Endothelial cell of umbilical vein (primary cell): ENCODE measurements around the gene RBM43. TPM values are rescaled to one million over a fixed set of nuclear protein-coding genes. Genes with fewer than 3 reads are reported as not detected.

ENCODE experiments used
- BruUV-seq: library from RNA; stranded (reverse); fragments of 400-500 nt; replicated peaks from 2 replicates; lab custom pipeline; 2021; lab: Mats Ljungman, UMichigan
- CTCF ChIA-PET: fragments of 300-600, 350-600 bp; sonication (Branson Sonifier 250); formaldehyde crosslinking; loops from one replicate; lab custom pipeline; 2021; ENCODE audit warnings: antibody characterized with exemption, inconsistent platforms; lab: Charles Lee
- POLR2A ChIA-PET: fragments of 300-600, 350-600 bp; sonication (Branson Sonifier 250); formaldehyde crosslinking; loops from one replicate; lab custom pipeline; 2021; ENCODE audit warnings: antibody characterized with exemption, inconsistent platforms; lab: Charles Lee
- DNase-seq: peaks from one replicate; pipeline ENCODE4 v3.0.0-alpha.2; 2011; ENCODE audit warnings: low read depth, low spot score
- FAIRE-seq: peaks from 2 replicates; lab custom pipeline; 2011; peaks lifted over from hg19 to GRCh38; lab: Jason Lieb, UNC
- H2AFZ ChIP-seq: 2 replicates; pipeline ENCODE4 v1.6.0; 2012; ENCODE audit warnings: low read depth, low read length, control low read depth, inconsistent platforms
- H3K27ac ChIP-seq: 2 replicates; pipeline ENCODE4 v1.5.1; 2011; ENCODE audit warnings: low read depth, mild to moderate bottlenecking, control low read depth, low read length, moderate library complexity; ENCODE audit not compliant: insufficient read depth
- H3K27me3 ChIP-seq, 2 experiments: 2 replicates each; pipeline versions ENCODE4 v1.6.0 to v1.6.1; 2011; ENCODE audit warnings: low read length in 2 of 2, mixed read lengths in 1 of 2; ENCODE audit not compliant: control insufficient read depth in 2 of 2, insufficient read depth in 2 of 2
- H3K36me3 ChIP-seq, 2 experiments: 2 replicates in 1 of 2; 3 replicates in 1 of 2; pipeline ENCODE4 v1.5.1; 2011; ENCODE audit warnings: low read length in 2 of 2, mild to moderate bottlenecking in 1 of 2, moderate library complexity in 1 of 2; ENCODE audit not compliant: control insufficient read depth in 2 of 2, insufficient read depth in 2 of 2; ENCODE audit errors: extremely low read depth in 1 of 2
- H3K4me1 ChIP-seq: 3 replicates; pipeline ENCODE4 v1.5.1; 2011; ENCODE audit warnings: mild to moderate bottlenecking, low read length; ENCODE audit not compliant: control insufficient read depth, insufficient read depth; ENCODE audit errors: extremely low read depth
- H3K4me2 ChIP-seq: 2 replicates; pipeline ENCODE4 v1.6.1; 2011; ENCODE audit warnings: low read length, control low read depth, mixed read lengths; ENCODE audit not compliant: insufficient read depth
- H3K4me3 ChIP-seq, 3 experiments: fragments of 200-600 bp in 1 of 3; sonication (generic), shearing (Covaris generic) in 1 of 3; replicated peaks in 1 of 3; 2 replicates each; pipeline ENCODE4 v1.5.1; 2011 to 2016; ENCODE audit warnings: control low read depth in 3 of 3, low read length in 3 of 3, mild to moderate bottlenecking in 2 of 3, inconsistent platforms in 1 of 3, low read depth in 1 of 3, moderate library complexity in 1 of 3; ENCODE audit not compliant: insufficient read depth in 1 of 3
- H3K79me2 ChIP-seq: 2 replicates; pipeline ENCODE4 v1.6.0; 2012; ENCODE audit warnings: low read length, inconsistent platforms; ENCODE audit not compliant: control insufficient read depth, insufficient read depth
- H3K9ac ChIP-seq: replicated peaks from 2 replicates; pipeline ENCODE3; 2011; ENCODE audit warnings: low read length, control low read depth; ENCODE audit not compliant: insufficient read depth; ENCODE audit errors: extremely low read depth
- H3K9me1 ChIP-seq: replicated peaks from 3 replicates; pipeline ENCODE4 v1.6.0; 2011; ENCODE audit warnings: mild to moderate bottlenecking, low read length; ENCODE audit not compliant: control insufficient read depth, insufficient read depth; ENCODE audit errors: extremely low read depth
- H3K9me3 ChIP-seq: replicated peaks from 2 replicates; pipeline ENCODE4 v1.5.1; 2012; ENCODE audit warnings: low read length, inconsistent platforms; ENCODE audit not compliant: control insufficient read depth, insufficient read depth
- H4K20me1 ChIP-seq: replicated peaks from 2 replicates; pipeline ENCODE3; 2011; ENCODE audit warnings: mild to moderate bottlenecking, low read length; ENCODE audit not compliant: control insufficient read depth, insufficient read depth; ENCODE audit errors: extremely low read depth
- CTCF ChIP-seq, 2 donors: IDR thresholded peaks; 1 replicate in 1 of 2; 2 replicates in 1 of 2; pipeline ENCODE4 v1.5.1; 2011; ENCODE audit warnings: low read length in 2 of 2, mild to moderate bottlenecking in 2 of 2, moderate library complexity in 2 of 2, control low read depth in 1 of 2, inconsistent platforms in 1 of 2, low read depth in 1 of 2; ENCODE audit not compliant: insufficient read depth in 1 of 2; ENCODE audit errors: extremely low read depth in 1 of 2
- EZH2 ChIP-seq: IDR thresholded peaks from 2 replicates; pipeline ENCODE4 v1.6.1; 2012; ENCODE audit warnings: borderline replicate concordance, low read depth, mild to moderate bottlenecking, moderate library complexity, low read length, inconsistent platforms; ENCODE audit not compliant: severe bottlenecking
- FOS ChIP-seq: IDR thresholded peaks from 2 replicates; pipeline ENCODE4 v1.6.1; 2011; ENCODE audit warnings: mild to moderate bottlenecking, low read length, moderate library complexity, borderline replicate concordance; ENCODE audit not compliant: insufficient read depth
- GATA2 ChIP-seq: IDR thresholded peaks from 2 replicates; pipeline ENCODE4 v1.7.0; 2011; ENCODE audit warnings: low read depth, mild to moderate bottlenecking, moderate library complexity, mixed read lengths, low read length; ENCODE audit not compliant: insufficient read length, insufficient read depth
- JUN ChIP-seq: IDR thresholded peaks from 2 replicates; pipeline ENCODE4 v1.6.1; 2011; ENCODE audit warnings: borderline replicate concordance, low read depth; ENCODE audit not compliant: insufficient read length, insufficient read depth
- MAX ChIP-seq: IDR thresholded peaks from 2 replicates; pipeline ENCODE4 v1.6.1; 2011; ENCODE audit not compliant: insufficient read depth, insufficient read length
- MYC ChIP-seq: IDR thresholded peaks from one replicate; pipeline ENCODE4 v1.6.1; 2011; ENCODE audit warnings: mild to moderate bottlenecking, low read depth, low read length
- POLR2A ChIP-seq: IDR thresholded peaks from 2 replicates; pipeline ENCODE4 v1.6.1; 2012; ENCODE audit warnings: low read depth, mild to moderate bottlenecking, control low read depth, low read length
- POLR2AphosphoS5 ChIP-seq: IDR thresholded peaks from 2 replicates; pipeline ENCODE4 v1.6.1; 2012; ENCODE audit warnings: low read depth, mild to moderate bottlenecking, control low read depth, low read length, moderate library complexity; ENCODE audit not compliant: insufficient read depth
- dilution Hi-C: fragments of 300-500 bp; cut with MboI; formaldehyde crosslinking; loops from one replicate; pipeline ENCODE4 v1.15.0; 2019; ENCODE audit warnings: low sequenced_read_pairs; ENCODE audit not compliant: extremely low pct_ligation_motif_present
- intact Hi-C: fragments of 100-400 bp; cut with micrococcal nuclease; formaldehyde crosslinking; loops from one replicate; pipeline ENCODE4 v1.10.0; 2022
- polyA plus RNA-seq, 4 experiments: library from polyadenylated mRNA; depleted of rRNA in 3 of 4; stranded (reverse) in 3 of 4; unstranded in 1 of 4; fragments of >200 nt; gene quantifications; 2 replicates each; pipeline versions ENCODE4 v1.2.1 to v1.2.3, GENCODE V29; 2011 to 2012; ENCODE audit warnings: missing spikeins in 1 of 4
- total RNA-seq: library from RNA; stranded (reverse); gene quantifications from 2 replicates; pipeline ENCODE4 v1.2.3, GENCODE V29; 2021

Gene RBM43
- total and polyA plus RNA-seq, 2 donors (not counting 3 experiments of a cell fraction or from before 2014, with no cell fraction given), result 3.7 to 6.5 TPM

- Histone ChIP-seq H3K9me1 (no peaks in the 10 kb centered on the region), H3K9ac (no peak overlapping the region), H3K27ac (no peak overlapping the region), H2AFZ (no peak overlapping the region), H4K20me1 (no peaks in the 10 kb centered on the region), H3K27me3 (no peaks in the 10 kb centered on the region), H3K79me2 (peaks cover 9% of the 10 kb centered on the region), H3K4me2 (no peak overlapping the region), H3K4me3 (no peak overlapping the region), H3K36me3 (no peaks in the 10 kb centered on the region), H3K9me3 (no peaks in the 10 kb centered on the region), H3K4me1 (peaks cover 20% of the 10 kb centered on the region)
- no peak for TF ChIP-seq POLR2A
- BruUV-seq, result no TSS peak
- CTCF ChIA-PET, result no interaction called here
- FAIRE-seq, result no peak
- POLR2A ChIA-PET, result no interaction called here
- no peak for DNase-seq
- dilution Hi-C loops, result no loop called here
- intact Hi-C loops, result no loop called here
Measured at GRCh38 chr2:151292546-151292945, 30.9 kb upstream of the RBM43 start.

GRCh38 chr2:151292141-151292540 is 30.5 kb upstream of the RBM43 start:
- ChIA-PET POLR2A (no interaction called here), CTCF (no interaction called here)
- H3K9ac ChIP-seq, result no peak overlapping the region
- H3K27ac ChIP-seq, result no peak overlapping the region
- FAIRE-seq, result no peak
- intact Hi-C loops, result no loop called here
- H3K4me3 ChIP-seq, result no peak overlapping the region
- peaks cover 16% of the 10 kb centered on the region for H3K4me1 ChIP-seq
- H3K27me3 ChIP-seq, result no peaks in the 10 kb centered on the region
- dilution Hi-C loops, result no loop called here
- TF ChIP-seq POLR2A, result no peak
- no peak for TF ChIP-seq POLR2AphosphoS5
- TF ChIP-seq JUN, result no peak
- TF ChIP-seq EZH2, result no peak
- no peak for TF ChIP-seq MAX
- no peak for TF ChIP-seq CTCF (IDR thresholded peaks at IDR 0.05; ENCODE audit: extremely low read depth in 1 of 2, insufficient read depth in 1 of 2, low read depth in 1 of 2, low read length in 2 of 2)
- TF ChIP-seq MYC, result no peak
- no peak for TF ChIP-seq GATA2
- no peak for TF ChIP-seq FOS
- peaks cover 12% of the 10 kb centered on the region for H3K79me2 ChIP-seq
- H3K9me3 ChIP-seq, result no peaks in the 10 kb centered on the region
- BruUV-seq, result no TSS peak
- no peak overlapping the region for H2AFZ ChIP-seq
- no peaks in the 10 kb centered on the region for H3K36me3 ChIP-seq
- DNase-seq, result no peak
- no peaks in the 10 kb centered on the region for H4K20me1 ChIP-seq
- no peak overlapping the region for H3K4me2 ChIP-seq
- H3K9me1 ChIP-seq, result no peaks in the 10 kb centered on the region
